PC-3 (cell line): ENCODE results near the gene HOXC11. TPM values are rescaled to one million over a fixed set of nuclear protein-coding genes. Genes with fewer than 3 reads are reported as not detected.
A peak's percentile ranks its signal among the peaks of the same experiment; 100 is the strongest.

Experiments
- ATAC-seq: fragments of 200-7000 bp; cut with Tn5 transposase; 2 replicates; pipeline ENCODE4 v1.9.1; 2020; ENCODE audit warnings: mild to moderate bottlenecking, moderate library complexity
- BruUV-seq: library from RNA; stranded (reverse); fragments of 400-500 nt; replicated peaks from 2 replicates; lab custom pipeline; 2021; lab: Mats Ljungman, UMichigan
- CTCF ChIA-PET: fragments of 300-600 bp; sonication (Branson Sonifier 250); formaldehyde crosslinking; loops from one replicate; lab custom pipeline; 2022; ENCODE audit warnings: antibody characterized with exemption; lab: Charles Lee
- POLR2A ChIA-PET: fragments of 300-600 bp; sonication (Branson Sonifier 250); formaldehyde crosslinking; loops from one replicate; lab custom pipeline; 2022; ENCODE audit warnings: antibody characterized with exemption; ENCODE audit not compliant: unreplicated experiment; lab: Charles Lee
- DNase-seq: peaks from one replicate; pipeline ENCODE4 v3.0.0-alpha.2; 2015
- H2AFZ ChIP-seq: fragments of 300-600 bp; sonication (generic); 2 replicates; pipeline ENCODE4 v1.6.0; 2016; ENCODE audit warnings: antibody characterized with exemption, low read length
- H3F3A ChIP-seq: fragments of 300-600 bp; sonication (generic); one replicate; pipeline ENCODE4 v1.6.0; 2017; ENCODE audit warnings: antibody characterized with exemption, low read length, control low read depth, mild to moderate bottlenecking; ENCODE audit not compliant: unreplicated experiment
- H3K27ac ChIP-seq: fragments of 300-600 bp; sonication (generic); 2 replicates; pipeline ENCODE4 v1.5.1; 2016; ENCODE audit warnings: mild to moderate bottlenecking, low read length
- H3K27me3 ChIP-seq: fragments of 300-600 bp; sonication (generic); 2 replicates; pipeline ENCODE4 v1.6.1; 2016; ENCODE audit warnings: low read length, mixed read lengths
- H3K36me3 ChIP-seq: fragments of 300-600 bp; sonication (generic); 2 replicates; pipeline ENCODE4 v1.6.1; 2016; ENCODE audit warnings: low read depth, mixed run types, low read length, mixed read lengths
- H3K4me1 ChIP-seq: fragments of 300-600 bp; sonication (generic); 2 replicates; pipeline ENCODE4 v1.5.1; 2016; ENCODE audit warnings: low read length; ENCODE audit not compliant: insufficient read depth
- H3K4me2 ChIP-seq: fragments of 300-600 bp; sonication (generic); 2 replicates; pipeline ENCODE4 v1.6.0; 2016; ENCODE audit warnings: low read length
- H3K4me3 ChIP-seq: fragments of 300-600 bp; sonication (generic); 2 replicates; pipeline ENCODE4 v1.5.1; 2016; ENCODE audit warnings: mild to moderate bottlenecking, low read length, mixed read lengths
- H3K79me2 ChIP-seq: fragments of 300-600 bp; sonication (generic); 2 replicates; pipeline ENCODE4 v1.6.1; 2017; ENCODE audit warnings: low read length, mixed read lengths
- H3K9ac ChIP-seq: fragments of 300-600 bp; sonication (generic); 2 replicates; pipeline ENCODE4 v1.6.0; 2016; ENCODE audit warnings: mild to moderate bottlenecking, low read length
- H3K9me2 ChIP-seq: fragments of 300-600 bp; sonication (generic); replicated peaks from 2 replicates; pipeline ENCODE4 v1.6.1; 2016; ENCODE audit warnings: mixed run types, low read length, mixed read lengths
- H3K9me3 ChIP-seq: fragments of 300-600 bp; sonication (generic); 2 replicates; pipeline ENCODE4 v1.6.1; 2016; ENCODE audit warnings: low read length, mixed read lengths
- H4K20me1 ChIP-seq: fragments of 300-600 bp; sonication (generic); 2 replicates; pipeline ENCODE4 v1.6.1; 2016; ENCODE audit warnings: low read length, mixed read lengths
- EZH2 ChIP-seq: fragments of 300-600 bp; sonication (generic); IDR thresholded peaks from one replicate; pipeline ENCODE4 v1.6.1; 2017; ENCODE audit warnings: antibody characterized with exemption, mild to moderate bottlenecking, low read length; ENCODE audit not compliant: unreplicated experiment
- EZH2phosphoT487 ChIP-seq: fragments of 300-600 bp; sonication (generic); IDR thresholded peaks from 2 replicates; pipeline ENCODE4 v1.6.1; 2018; ENCODE audit warnings: mild to moderate bottlenecking, antibody characterized with exemption, low read length, borderline replicate concordance
- intact Hi-C: fragments of 100-400 bp; cut with micrococcal nuclease; formaldehyde crosslinking; loops from 2 replicates; pipeline ENCODE4 v1.9.0; 2023
- total RNA-seq: library from RNA; depleted of rRNA; stranded (reverse); fragments of >200 nt; gene quantifications from 2 replicates; pipeline ENCODE4 v1.2.3, GENCODE V29; 2014
- TF ChIP-seq, protein P1 (sequence below): fragments of 300-600 bp; sonication (generic); conservative IDR thresholded peaks from 2 replicates; pipeline ENCODE4 v1.5.1; 2017; ENCODE audit warnings: antibody characterized with exemption, low read depth, mild to moderate bottlenecking, low read length

HOXC11 gene
- total RNA-seq, 1 experiment from 2014 or later: 0.84 TPM

DNA sequence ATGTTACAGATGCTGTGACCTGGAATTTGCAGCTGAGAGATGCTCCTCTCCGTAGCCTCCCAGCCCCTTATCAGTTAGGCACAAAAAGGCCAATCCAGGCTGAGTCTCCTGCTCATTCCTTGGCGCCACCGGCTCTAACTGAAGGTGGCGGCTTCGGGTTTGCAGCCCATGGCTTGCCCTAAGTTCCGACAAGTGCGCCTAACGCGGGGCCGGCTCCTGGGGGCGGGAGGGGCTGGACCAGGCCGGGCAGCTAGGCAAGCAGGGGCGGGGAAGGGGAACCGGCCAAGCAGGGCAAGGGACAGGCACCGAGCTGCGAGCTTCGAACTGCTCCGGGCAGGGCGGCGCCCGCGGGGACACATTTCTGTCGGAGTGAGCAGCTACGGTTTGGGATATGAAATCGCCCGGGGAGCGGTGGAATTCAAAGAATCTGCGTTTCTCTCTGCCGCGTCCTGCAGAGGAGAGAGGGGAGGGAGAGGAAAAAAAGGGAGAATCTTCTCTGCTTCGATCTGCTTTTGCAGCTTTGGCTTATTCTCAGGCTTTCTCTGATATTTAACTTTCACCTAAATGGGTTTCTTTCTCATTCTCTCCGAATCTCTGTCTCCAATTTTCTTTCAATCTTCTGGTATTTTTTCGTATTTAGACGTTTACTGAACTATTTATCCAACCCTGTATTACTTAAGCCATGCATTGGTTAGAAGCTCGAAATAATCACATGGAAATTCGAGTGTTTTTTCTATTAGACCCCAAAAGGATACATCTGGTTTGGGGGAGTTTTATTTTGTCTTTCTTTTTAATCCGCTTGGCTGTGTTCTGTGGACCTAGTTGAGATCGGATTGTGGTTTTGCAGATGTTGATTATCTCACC is 19.8 kb upstream of the HOXC11 start:
- TF ChIP-seq, protein P1, sequence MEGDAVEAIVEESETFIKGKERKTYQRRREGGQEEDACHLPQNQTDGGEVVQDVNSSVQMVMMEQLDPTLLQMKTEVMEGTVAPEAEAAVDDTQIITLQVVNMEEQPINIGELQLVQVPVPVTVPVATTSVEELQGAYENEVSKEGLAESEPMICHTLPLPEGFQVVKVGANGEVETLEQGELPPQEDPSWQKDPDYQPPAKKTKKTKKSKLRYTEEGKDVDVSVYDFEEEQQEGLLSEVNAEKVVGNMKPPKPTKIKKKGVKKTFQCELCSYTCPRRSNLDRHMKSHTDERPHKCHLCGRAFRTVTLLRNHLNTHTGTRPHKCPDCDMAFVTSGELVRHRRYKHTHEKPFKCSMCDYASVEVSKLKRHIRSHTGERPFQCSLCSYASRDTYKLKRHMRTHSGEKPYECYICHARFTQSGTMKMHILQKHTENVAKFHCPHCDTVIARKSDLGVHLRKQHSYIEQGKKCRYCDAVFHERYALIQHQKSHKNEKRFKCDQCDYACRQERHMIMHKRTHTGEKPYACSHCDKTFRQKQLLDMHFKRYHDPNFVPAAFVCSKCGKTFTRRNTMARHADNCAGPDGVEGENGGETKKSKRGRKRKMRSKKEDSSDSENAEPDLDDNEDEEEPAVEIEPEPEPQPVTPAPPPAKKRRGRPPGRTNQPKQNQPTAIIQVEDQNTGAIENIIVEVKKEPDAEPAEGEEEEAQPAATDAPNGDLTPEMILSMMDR: no peak
- no peak for TF ChIP-seq EZH2
- TF ChIP-seq EZH2phosphoT487: no peak
- H4K20me1 ChIP-seq: no peaks in the 10 kb centered on the region
- H3K79me2 ChIP-seq: no peaks in the 10 kb centered on the region
- POLR2A ChIA-PET: no interaction called here
- H3K36me3 ChIP-seq: no peaks in the 10 kb centered on the region
- ATAC-seq (peak; percentile 44), DNase-seq (peak; percentile 55)
- BruUV-seq: no TSS peak
- H3K4me3 ChIP-seq: peak overlapping the region; percentile 54
- CTCF ChIA-PET: no interaction called here
- H3F3A ChIP-seq: no peaks in the 10 kb centered on the region
- H3K9me2 ChIP-seq: no peaks in the 10 kb centered on the region
- peaks cover 13% of the 10 kb centered on the region for H3K4me1 ChIP-seq
- H3K27ac ChIP-seq: no peak overlapping the region
- H3K9ac ChIP-seq: no peak overlapping the region
- peak overlapping the region; percentile 72 for H3K4me2 ChIP-seq
- intact Hi-C loops: loop anchor here (2.0 kb wide), 1 partner anchor 186 kb away; no protein-coding TSS in a partner anchor
- H3K9me3 ChIP-seq: no peaks in the 10 kb centered on the region
- H2AFZ ChIP-seq: peak overlapping the region; percentile 69
- no peaks in the 10 kb centered on the region for H3K27me3 ChIP-seq

DNA sequence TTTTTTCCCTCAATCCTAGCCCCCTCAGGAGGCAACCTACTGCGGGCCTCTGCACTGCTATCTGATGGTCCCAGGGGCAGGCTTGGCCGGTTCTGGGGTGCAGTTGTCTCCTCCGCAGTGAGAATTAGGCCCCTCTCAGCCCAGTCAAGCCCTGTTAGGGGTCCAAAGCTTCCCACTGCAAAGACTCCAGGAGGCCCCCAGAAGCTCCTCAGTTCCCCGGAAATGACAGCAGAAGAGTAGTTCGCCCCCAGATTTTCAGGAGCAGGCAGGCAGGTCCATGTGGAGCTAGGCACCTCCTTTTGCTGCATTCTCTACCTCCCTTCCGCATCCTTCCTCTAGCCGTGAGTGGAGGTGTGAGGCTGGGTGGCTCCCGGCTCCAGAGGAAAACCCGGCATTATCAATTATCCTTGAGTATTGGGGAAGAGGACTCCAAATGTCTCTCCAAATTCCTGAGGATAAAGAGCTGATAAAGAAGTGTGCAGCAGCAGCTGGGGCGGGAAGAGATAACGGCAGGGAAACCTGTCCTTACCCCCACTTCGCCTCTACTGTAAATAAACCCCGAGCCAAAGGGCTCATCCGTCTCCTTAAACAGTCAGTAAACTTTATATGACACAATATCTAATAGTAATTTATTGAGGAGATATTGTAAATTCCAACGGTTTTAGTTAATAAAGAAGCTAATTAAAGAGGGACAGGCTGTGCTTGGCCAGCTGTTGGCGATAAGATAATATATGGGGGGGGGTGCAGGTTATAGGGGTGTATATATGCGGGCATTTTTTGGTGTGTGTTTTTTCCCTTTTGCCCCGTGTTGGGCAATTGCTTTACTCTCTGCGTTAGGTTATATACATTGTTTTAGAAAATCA is 18.9 kb upstream of the HOXC11 start:
- H4K20me1 ChIP-seq: no peaks in the 10 kb centered on the region
- no peak overlapping the region for H3K9ac ChIP-seq
- H3K27me3 ChIP-seq: no peaks in the 10 kb centered on the region
- POLR2A ChIA-PET: no interaction called here
- H3K36me3 ChIP-seq: no peaks in the 10 kb centered on the region
- H2AFZ ChIP-seq: peak overlapping the region; percentile 63; the same call in 1 of the 2 replicates
- TF ChIP-seq EZH2phosphoT487 (no peak), EZH2 (no peak)
- TF ChIP-seq, protein P1: no peak
- CTCF ChIA-PET: no interaction called here
- intact Hi-C loops: loop anchor here (2.0 kb wide), 1 partner anchor 187 kb away; no protein-coding TSS in a partner anchor
- peaks cover 5% of the 10 kb centered on the region for H3K4me1 ChIP-seq
- H3K79me2 ChIP-seq: no peaks in the 10 kb centered on the region
- BruUV-seq: no TSS peak
- ATAC-seq (no peak), DNase-seq (no peak)
- no peaks in the 10 kb centered on the region for H3K9me2 ChIP-seq
- H3K4me2 ChIP-seq: peak overlapping the region; percentile 72
- H3K4me3 ChIP-seq: no peak overlapping the region
- no peak overlapping the region for H3K27ac ChIP-seq
- no peaks in the 10 kb centered on the region for H3K9me3 ChIP-seq
- no peaks in the 10 kb centered on the region for H3F3A ChIP-seq
